HUES64 (cell line): ENCODE results near the gene TMEM109.

Source experiments
- H3K27ac ChIP-seq: 2 replicates; pipeline ENCODE4 v1.7.0; 2013; ENCODE audit warnings: low read depth, low read length, inconsistent platforms
- H3K27me3 ChIP-seq: 2 replicates; pipeline ENCODE4 v1.6.1; 2013; ENCODE audit warnings: mild to moderate bottlenecking, low read length; ENCODE audit not compliant: insufficient read depth
- H3K36me3 ChIP-seq: 2 replicates; pipeline ENCODE4 v1.6.1; 2013; ENCODE audit warnings: mild to moderate bottlenecking, low read length; ENCODE audit not compliant: insufficient read depth
- H3K4me1 ChIP-seq: 2 replicates; pipeline ENCODE4 v1.6.1; 2013; ENCODE audit warnings: mild to moderate bottlenecking, low read length, moderate library complexity; ENCODE audit not compliant: insufficient read depth
- H3K4me3 ChIP-seq: 2 replicates; pipeline ENCODE4 v1.5.1; 2013; ENCODE audit warnings: mild to moderate bottlenecking, low read length, moderate library complexity
- H3K9ac ChIP-seq: 2 replicates; pipeline ENCODE4 v1.6.1; 2013; ENCODE audit warnings: mild to moderate bottlenecking, low read depth, low read length
- H3K9me3 ChIP-seq: 2 replicates; pipeline ENCODE4 v1.6.1; 2013; ENCODE audit warnings: low read depth, low read length; ENCODE audit not compliant: insufficient read depth
- WGBS: fragments of 150-250, 120-280 bp; methylation state at CpG from one replicate; pipeline ENCODE4 v1.1.7; 2013; ENCODE audit warnings: missing lambda C conversion rate; 5-methylcytosine and 5-hydroxymethylcytosine counted together

TMEM109 gene

GRCh38 chr11:60872124-60872960, 41.6 kb upstream of the TMEM109 start:
- Histone ChIP-seq H3K4me1 (0 out of 2 replicates have a peak, but pooled peaks cover 5% of the 10 kb centered on the region), H3K4me3 (no peak overlapping the region), H3K9ac (no peak overlapping the region), H3K27ac (no peak overlapping the region), H3K9me3 (no peaks in the 10 kb centered on the region), H3K27me3 (no peaks in the 10 kb centered on the region), H3K36me3 (no peaks in the 10 kb centered on the region)
- 94% methylated on average over 5 of the region's 6 CpGs for WGBS

- Histone ChIP-seq H3K27ac (no peak overlapping the region), H3K9me3 (no peaks in the 10 kb centered on the region), H3K4me3 (no peak overlapping the region), H3K4me1 (0 out of 2 replicates have a peak, but pooled peaks cover 5% of the 10 kb centered on the region), H3K36me3 (no peaks in the 10 kb centered on the region), H3K27me3 (no peaks in the 10 kb centered on the region), H3K9ac (no peak overlapping the region)
- 52% methylated on average over 16 of the region's 16 CpGs for WGBS
Observed at GRCh38 chr11:60872961-60873524, 40.9 kb upstream of the TMEM109 start.

- H3K4me3 ChIP-seq: no peak overlapping the region
- H3K27ac ChIP-seq: no peak overlapping the region
- no peaks in the 10 kb centered on the region for H3K36me3 ChIP-seq
- no peaks in the 10 kb centered on the region for H3K9me3 ChIP-seq
- 89% methylated on average over 12 of the region's 12 CpGs for WGBS
- no peaks in the 10 kb centered on the region for H3K27me3 ChIP-seq
- H3K4me1 ChIP-seq: 0 out of 2 replicates have a peak, but pooled peaks cover 5% of the 10 kb centered on the region
- no peak overlapping the region for H3K9ac ChIP-seq
Observed at GRCh38 chr11:60873533-60873932, 40.4 kb upstream of the TMEM109 start.

- H3K36me3 ChIP-seq: peaks cover 4% of the 10 kb centered on the region; the same call in 1 of the 2 replicates
- no peak overlapping the region for H3K4me3 ChIP-seq
- H3K9me3 ChIP-seq: no peaks in the 10 kb centered on the region
- H3K9ac ChIP-seq: no peak overlapping the region
- H3K4me1 ChIP-seq: 0 out of 2 replicates have a peak, but pooled peaks cover 5% of the 10 kb centered on the region
- 91% methylated on average over 13 of the region's 13 CpGs for WGBS
- H3K27me3 ChIP-seq: no peaks in the 10 kb centered on the region
- H3K27ac ChIP-seq: no peak overlapping the region
Observed at GRCh38 chr11:60874421-60875365, 39.3 kb upstream of the TMEM109 start.

GRCh38 chr11:60875366-60876167, 38.4 kb upstream of the TMEM109 start:
- H3K9me3 ChIP-seq: no peaks in the 10 kb centered on the region
- WGBS: 97% methylated on average over 7 of the region's 7 CpGs
- no peak overlapping the region for H3K27ac ChIP-seq

GRCh38 chr11:60876168-60876485, 37.8 kb upstream of the TMEM109 start:
- Histone ChIP-seq H3K4me1 (0 out of 2 replicates have a peak, but pooled peaks cover 5% of the 10 kb centered on the region), H3K36me3 (peaks cover 10% of the 10 kb centered on the region)
- WGBS: 97% methylated on average over 2 of the region's 2 CpGs

More at GRCh38 chr11:60875366-60876167, 38.4 kb upstream of the TMEM109 start:
- Histone ChIP-seq H3K4me1 (0 out of 2 replicates have a peak, but pooled peaks cover 5% of the 10 kb centered on the region), H3K9ac (no peak overlapping the region), H3K27me3 (no peaks in the 10 kb centered on the region), H3K4me3 (no peak overlapping the region), H3K36me3 (peaks cover 10% of the 10 kb centered on the region)

GRCh38 chr11:60878245-60879101, 35.5 kb upstream of the TMEM109 start:
- no peaks in the 10 kb centered on the region for H3K27me3 ChIP-seq
- H3K4me1 ChIP-seq: 0 out of 2 replicates have a peak, but pooled peaks cover 1% of the 10 kb centered on the region
- no peak overlapping the region for H3K4me3 ChIP-seq
- H3K27ac ChIP-seq: no peak overlapping the region
- peaks cover 10% of the 10 kb centered on the region for H3K36me3 ChIP-seq
- no peaks in the 10 kb centered on the region for H3K9me3 ChIP-seq
- no peak overlapping the region for H3K9ac ChIP-seq
- 87% methylated on average over 5 of the region's 5 CpGs for WGBS

More at GRCh38 chr11:60876168-60876485, 37.8 kb upstream of the TMEM109 start:
- Histone ChIP-seq H3K9ac (no peak overlapping the region), H3K27me3 (no peaks in the 10 kb centered on the region), H3K9me3 (no peaks in the 10 kb centered on the region), H3K27ac (no peak overlapping the region), H3K4me3 (no peak overlapping the region)

GRCh38 chr11:60879104-60879503, 34.9 kb upstream of the TMEM109 start:
- Histone ChIP-seq H3K4me3 (no peak overlapping the region), H3K27ac (no peak overlapping the region), H3K9ac (no peak overlapping the region), H3K9me3 (no peaks in the 10 kb centered on the region), H3K27me3 (no peaks in the 10 kb centered on the region), H3K4me1 (no peaks in the 10 kb centered on the region), H3K36me3 (peaks cover 10% of the 10 kb centered on the region)
- 67% methylated on average over 1 of the region's 1 CpG for WGBS

GRCh38 chr11:60879971-60880588, 33.9 kb upstream of the TMEM109 start:
- WGBS: 95% methylated on average over 4 of the region's 5 CpGs
- H3K27ac ChIP-seq: no peak overlapping the region
- H3K9ac ChIP-seq: no peak overlapping the region

More at GRCh38 chr11:60879971-60880588, 33.9 kb upstream of the TMEM109 start:
- Histone ChIP-seq H3K4me3 (no peak overlapping the region), H3K9me3 (no peaks in the 10 kb centered on the region), H3K27me3 (no peaks in the 10 kb centered on the region), H3K4me1 (no peaks in the 10 kb centered on the region), H3K36me3 (peaks cover 10% of the 10 kb centered on the region)
